Stimulated activated effector memory CD8-positive, alpha-beta T cell treated with anti-CD3 and anti-CD28 coated beads, Interleukin-12 subunit alpha, Interleukin-12 subunit beta, amount 100 ng/mL, for 72 hours (primary cell): Measurements from ENCODE around the gene CA6.
"Not testable (repeated sequence)": the region's sequence is repeated elsewhere in the genome, so short reads cannot be mapped to it uniquely, and the experiment has no call there.

Source experiments
- ATAC-seq: fragments of 150-1000 bp; cut with Tn5 transposase; 2 replicates; pipeline ENCODE4 v1.10.0; 2021
- DNase-seq, 2 donors: peaks; one replicate each; pipeline ENCODE4 v3.0.0; 2021 to 2022; ENCODE audit warnings: low spot score in 2 of 2
- H3K27ac Mint-ChIP-seq: one replicate; pipeline ENCODE4 v1.8.0; 2022; ENCODE audit warnings: mild to moderate bottlenecking, mixed read lengths
- H3K36me3 Mint-ChIP-seq: one replicate; pipeline ENCODE4 v1.8.0; 2022; ENCODE audit warnings: mild to moderate bottlenecking, mixed read lengths
- H3K4me1 Mint-ChIP-seq: one replicate; pipeline ENCODE4 v1.8.0; 2022; ENCODE audit warnings: mixed read lengths
- H3K4me3 Mint-ChIP-seq: one replicate; pipeline ENCODE4 v1.8.0; 2022; ENCODE audit warnings: mild to moderate bottlenecking, mixed read lengths
- H3K9me3 Mint-ChIP-seq: one replicate; pipeline ENCODE4 v1.8.0; 2022; ENCODE audit warnings: mixed read lengths

Gene CA6

DNA sequence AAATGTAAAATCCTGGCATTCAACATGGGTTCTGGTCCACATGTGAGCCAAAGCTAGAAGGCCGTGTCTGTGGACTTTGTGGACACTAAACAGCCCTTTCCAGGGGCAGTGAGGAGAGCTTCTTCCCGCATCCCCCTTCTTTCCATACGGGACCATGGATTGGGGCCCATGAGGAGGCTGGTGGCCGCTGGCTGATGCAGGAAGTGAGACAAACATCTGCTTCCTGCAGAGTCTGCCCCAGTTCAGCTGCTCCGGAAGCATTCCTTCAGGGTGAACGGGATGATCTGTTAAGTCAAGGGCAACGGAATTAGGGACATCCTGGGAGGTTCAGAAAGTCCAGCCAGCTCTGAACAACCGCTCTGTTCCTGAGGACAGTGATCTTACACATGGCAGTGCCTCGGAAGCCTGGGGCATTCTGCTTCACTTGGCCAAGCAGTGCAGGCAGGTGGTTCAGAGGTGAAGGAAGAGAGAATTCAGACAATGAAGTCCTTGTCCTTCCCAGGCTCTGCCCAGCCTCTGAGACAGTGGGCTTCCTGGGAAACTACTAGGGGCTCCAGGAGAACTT lies 1.5 kb downstream of the CA6 start:
- DNase-seq = no peak
- no peak for ATAC-seq
- H3K4me3 Mint-ChIP-seq = peak overlapping the region; percentile 54
- H3K4me1 Mint-ChIP-seq = peaks cover 61% of the 10 kb centered on the region
- H3K9me3 Mint-ChIP-seq = no peaks in the 10 kb centered on the region
- peaks cover 6% of the 10 kb centered on the region for H3K36me3 Mint-ChIP-seq
- H3K27ac Mint-ChIP-seq = peak overlapping the region; percentile 97

DNA sequence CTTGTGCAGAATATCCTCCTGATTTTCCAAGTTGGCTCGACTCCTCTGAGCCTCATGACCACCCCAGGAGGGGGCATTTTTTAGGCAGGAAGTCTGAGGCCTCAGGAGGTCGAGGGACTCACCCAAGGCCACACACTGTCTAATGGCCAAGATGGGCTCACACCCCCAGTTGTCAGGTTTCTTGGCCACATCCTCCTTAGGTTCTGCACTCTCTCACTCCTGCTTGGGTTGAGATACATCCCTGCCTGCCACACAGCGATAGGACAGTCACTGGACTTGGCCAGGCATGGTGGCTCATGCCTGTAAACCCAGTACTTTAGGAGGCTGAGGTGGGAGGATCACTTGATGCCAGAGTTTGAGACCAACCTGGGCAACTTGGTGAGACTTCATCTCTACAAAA lies 4.6 kb downstream of the CA6 start:
- no peaks in the 10 kb centered on the region for H3K9me3 Mint-ChIP-seq
- H3K27ac Mint-ChIP-seq = peak overlapping the region; percentile 48
- peaks cover 37% of the 10 kb centered on the region for H3K4me1 Mint-ChIP-seq
- H3K4me3 Mint-ChIP-seq = no peak overlapping the region
- DNase-seq = no peak
- H3K36me3 Mint-ChIP-seq = peaks cover 6% of the 10 kb centered on the region
- no peak for ATAC-seq

DNA sequence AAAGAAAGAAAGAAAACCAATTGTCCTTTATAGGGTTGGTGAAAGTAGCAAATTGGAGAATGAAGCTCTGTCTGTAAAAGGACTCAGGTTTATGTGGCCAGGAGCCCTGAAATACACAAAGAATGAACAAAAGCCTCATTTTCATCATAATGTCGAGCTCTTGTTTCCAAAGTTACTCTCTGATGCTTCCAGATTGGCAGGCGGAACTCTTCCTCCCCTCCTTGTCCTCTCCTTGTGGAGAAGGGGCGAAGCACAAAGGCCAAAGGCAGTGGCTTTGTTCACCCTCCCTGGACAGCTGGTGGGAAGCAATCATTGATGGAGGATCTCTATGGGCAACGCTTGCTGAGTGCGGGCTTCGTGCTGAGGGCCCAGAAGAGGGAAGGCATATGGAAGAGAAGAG lies 5.6 kb downstream of the CA6 start:
- ATAC-seq = no peak
- Mint-ChIP-seq H3K4me1 (peaks cover 28% of the 10 kb centered on the region), H3K9me3 (no peaks in the 10 kb centered on the region), H3K27ac (no peak overlapping the region), H3K36me3 (peaks cover 6% of the 10 kb centered on the region), H3K4me3 (no peak overlapping the region)
- no peak for DNase-seq

DNA sequence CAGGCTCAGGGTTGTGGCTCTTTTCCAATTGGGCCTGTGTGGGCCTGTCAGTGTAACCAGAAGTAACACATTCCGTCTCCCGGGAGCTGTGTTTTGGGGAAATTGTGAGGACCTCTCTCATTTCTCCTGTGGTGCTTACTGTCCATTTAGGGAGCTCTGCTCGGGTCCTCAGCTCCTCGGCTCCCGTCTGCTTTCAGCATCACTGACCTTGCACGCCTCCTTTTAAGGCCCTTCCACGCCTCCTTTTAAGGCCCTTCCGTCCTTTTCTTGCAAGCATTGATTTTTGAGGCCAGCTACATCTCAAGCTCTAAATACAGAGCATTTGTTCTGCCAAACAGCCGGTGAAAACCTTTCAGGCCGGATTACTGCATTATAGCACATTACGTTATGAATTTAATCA lies 9.7 kb downstream of the CA6 start:
- Mint-ChIP-seq H3K4me3 (no peak overlapping the region), H3K4me1 (peaks cover 14% of the 10 kb centered on the region), H3K36me3 (no peaks in the 10 kb centered on the region), H3K27ac (no peak overlapping the region), H3K9me3 (peaks cover 1% of the 10 kb centered on the region)
- ATAC-seq (no peak), DNase-seq (no peak)

DNA sequence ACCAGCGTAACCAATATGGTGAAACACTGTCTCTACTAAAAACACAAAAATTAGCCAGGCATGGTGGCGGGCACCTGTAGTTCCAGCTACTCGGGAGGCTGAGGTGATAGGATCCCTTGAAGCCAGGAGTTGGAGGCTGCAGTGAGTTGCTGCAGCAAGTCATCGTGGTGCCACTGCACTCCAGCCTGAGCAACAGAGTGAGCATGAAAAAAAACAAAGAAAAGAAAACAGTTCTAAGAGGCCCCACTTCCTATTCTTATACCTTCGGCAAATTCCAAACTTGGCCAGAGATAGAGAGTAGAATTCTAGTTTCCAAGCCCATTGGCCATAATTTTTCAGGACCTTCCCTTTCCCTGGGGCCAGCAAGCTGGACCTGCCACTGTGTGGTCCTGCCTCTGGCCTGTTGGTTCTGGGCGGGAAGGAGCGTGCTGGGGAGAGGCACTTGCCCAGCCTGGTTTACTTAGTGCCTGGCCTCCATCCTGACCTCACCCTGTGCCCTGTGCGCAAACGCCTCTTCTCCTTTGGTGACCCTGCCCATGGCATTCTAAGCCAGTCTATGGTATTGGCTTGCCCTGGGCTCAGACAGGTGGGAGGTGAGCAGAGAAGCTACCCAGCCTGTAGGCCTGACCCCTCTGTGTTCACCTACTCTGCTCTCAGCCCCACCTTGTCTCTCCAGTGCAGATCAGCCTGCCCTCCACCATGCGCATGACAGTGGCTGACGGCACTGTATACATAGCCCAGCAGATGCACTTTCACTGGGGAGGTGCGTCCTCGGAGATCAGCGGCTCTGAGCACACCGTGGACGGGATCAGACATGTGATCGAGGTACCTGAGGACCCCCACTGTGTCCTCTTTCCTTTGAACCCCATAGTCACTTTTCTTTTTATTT lies 11.0 kb downstream of the CA6 start:
- ATAC-seq (no peak), DNase-seq (no peak)
- no peaks in the 10 kb centered on the region for H3K36me3 Mint-ChIP-seq
- peak overlapping the region; percentile 17 for H3K27ac Mint-ChIP-seq
- H3K4me1 Mint-ChIP-seq = peaks cover 14% of the 10 kb centered on the region
- peaks cover 2% of the 10 kb centered on the region for H3K9me3 Mint-ChIP-seq
- no peak overlapping the region for H3K4me3 Mint-ChIP-seq

DNA sequence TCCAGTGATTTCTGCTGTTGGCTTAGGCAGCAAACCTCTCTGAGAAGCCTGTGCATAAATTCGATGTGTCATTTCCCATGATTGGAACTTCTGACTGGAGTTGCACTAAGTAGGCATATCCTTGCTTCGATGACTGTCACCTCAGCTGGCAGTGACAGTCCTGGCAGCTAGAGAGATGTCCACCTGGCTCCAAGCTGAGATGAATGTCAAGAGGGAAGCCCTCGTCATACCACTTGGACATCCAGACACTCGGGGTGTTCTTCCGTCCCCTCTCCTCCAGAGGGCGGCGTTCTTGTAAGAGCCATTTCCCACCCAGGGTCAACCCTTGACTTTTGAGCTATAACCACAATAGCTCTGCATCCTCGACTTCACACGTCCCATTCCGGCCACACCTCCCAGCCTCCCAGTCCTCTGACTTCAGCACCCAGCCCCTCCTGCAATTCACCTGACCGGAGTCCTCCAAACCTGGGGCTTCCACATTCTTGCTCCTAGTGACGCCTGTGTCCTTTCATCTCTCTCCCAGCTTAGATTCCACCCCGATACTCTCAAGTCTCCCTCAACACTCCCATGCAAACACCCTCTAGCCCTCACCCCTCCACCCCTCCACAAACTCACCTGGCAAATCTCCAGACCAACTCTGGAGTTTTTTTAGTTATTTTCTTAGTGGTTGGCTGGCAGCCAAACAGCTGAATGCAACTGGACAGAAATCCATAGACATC lies 17.3 kb downstream of the CA6 start:
- DNase-seq (peak; percentile 27 to 71), ATAC-seq (peak; percentile 68)
- Mint-ChIP-seq H3K27ac (no peak overlapping the region), H3K4me3 (peak overlapping the region; percentile 9), H3K9me3 (peaks cover 2% of the 10 kb centered on the region), H3K36me3 (peaks cover 4% of the 10 kb centered on the region), H3K4me1 (peaks cover 45% of the 10 kb centered on the region)

DNA sequence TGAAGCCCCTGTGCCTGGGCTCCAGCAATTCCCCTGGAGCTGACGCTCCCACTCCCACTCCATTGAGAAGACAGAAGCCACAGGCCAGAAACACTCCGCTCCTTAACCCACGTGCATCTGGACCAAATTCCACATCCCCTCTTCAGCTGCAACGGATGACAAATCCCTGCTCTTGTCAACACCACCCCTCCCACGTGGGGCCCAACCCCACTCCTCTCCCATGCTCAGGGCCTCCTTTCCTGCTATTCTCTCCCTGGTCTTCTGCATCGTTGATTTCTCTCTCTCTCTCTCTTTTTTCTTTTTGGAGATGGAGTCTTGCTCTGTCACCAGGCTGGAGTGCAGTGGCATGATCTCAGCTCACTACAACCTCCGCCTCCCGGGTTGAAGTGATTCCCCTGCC lies 18.3 kb downstream of the CA6 start:
- peaks cover 2% of the 10 kb centered on the region for H3K9me3 Mint-ChIP-seq
- H3K4me3 Mint-ChIP-seq = no peak overlapping the region
- peak overlapping the region; percentile 77 for H3K27ac Mint-ChIP-seq
- peaks cover 39% of the 10 kb centered on the region for H3K4me1 Mint-ChIP-seq
- no peak for ATAC-seq
- DNase-seq = no peak
- peaks cover 4% of the 10 kb centered on the region for H3K36me3 Mint-ChIP-seq

DNA sequence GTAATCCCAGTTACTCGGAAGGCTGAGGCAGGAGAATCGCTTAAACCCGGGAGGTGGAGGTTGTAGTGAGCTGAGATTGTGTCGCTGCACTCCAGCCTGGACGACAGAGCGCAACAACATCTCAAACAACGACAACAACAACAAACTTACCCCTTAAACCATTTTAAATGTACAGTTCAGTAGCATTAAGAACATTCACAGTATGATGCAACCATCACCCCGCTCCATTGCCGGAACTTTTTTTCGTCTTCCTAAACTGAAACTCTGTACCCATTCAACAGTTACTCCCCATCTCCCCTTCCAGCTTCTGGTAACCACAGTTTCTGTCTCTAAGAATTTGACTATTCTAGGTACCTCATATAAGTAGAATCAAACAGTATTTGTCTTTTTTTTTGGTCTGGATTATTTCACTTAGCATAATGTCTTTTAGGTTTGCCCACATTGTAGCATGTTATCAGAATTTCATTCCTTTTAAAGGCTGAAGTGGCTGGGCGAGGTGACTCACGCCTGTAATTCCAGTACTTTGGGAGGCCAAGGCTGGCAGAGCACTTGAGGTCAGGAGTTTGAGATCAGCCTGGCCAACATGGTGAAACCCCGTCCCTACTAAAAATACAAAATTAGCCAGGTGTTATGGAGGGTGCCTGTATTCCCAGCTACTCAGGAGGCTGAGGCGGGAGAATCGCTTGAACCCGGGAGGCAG lies 19.6 kb downstream of the CA6 start:
- H3K4me1 Mint-ChIP-seq = peaks cover 42% of the 10 kb centered on the region

DNA sequence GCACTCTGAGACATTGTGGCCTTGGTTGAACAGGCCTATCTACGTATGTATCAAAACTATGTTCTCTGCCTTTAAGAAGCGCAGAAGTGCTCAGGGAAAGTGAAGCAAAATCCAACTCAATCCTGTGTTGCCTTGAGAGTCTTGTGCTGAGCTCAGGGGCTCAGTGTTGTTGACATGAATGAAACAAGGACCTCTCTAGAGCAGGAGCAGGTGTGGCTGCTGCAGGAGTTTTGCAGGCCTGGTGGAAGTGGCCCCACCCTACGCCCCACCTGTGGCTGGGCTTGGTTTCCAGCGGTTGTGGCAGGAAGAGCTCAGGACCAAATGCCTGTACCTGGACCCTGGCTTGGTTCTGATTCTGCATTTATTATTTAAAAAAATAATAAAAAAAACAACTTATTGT lies 20.9 kb downstream of the CA6 start:
- no peak overlapping the region for H3K27ac Mint-ChIP-seq
- H3K4me3 Mint-ChIP-seq = no peak overlapping the region
- H3K9me3 Mint-ChIP-seq = no peaks in the 10 kb centered on the region
- H3K36me3 Mint-ChIP-seq = peaks cover 4% of the 10 kb centered on the region
- ATAC-seq (no peak), DNase-seq (no peak)
- H3K4me1 Mint-ChIP-seq = peaks cover 49% of the 10 kb centered on the region

More for the DNA sequence above, 19.6 kb downstream of the CA6 start:
- no peak for DNase-seq
- Mint-ChIP-seq H3K4me3 (peak overlapping the region; percentile 4), H3K9me3 (peaks cover 2% of the 10 kb centered on the region), H3K36me3 (peaks cover 4% of the 10 kb centered on the region), H3K27ac (no peak overlapping the region)
- ATAC-seq = no peak

DNA sequence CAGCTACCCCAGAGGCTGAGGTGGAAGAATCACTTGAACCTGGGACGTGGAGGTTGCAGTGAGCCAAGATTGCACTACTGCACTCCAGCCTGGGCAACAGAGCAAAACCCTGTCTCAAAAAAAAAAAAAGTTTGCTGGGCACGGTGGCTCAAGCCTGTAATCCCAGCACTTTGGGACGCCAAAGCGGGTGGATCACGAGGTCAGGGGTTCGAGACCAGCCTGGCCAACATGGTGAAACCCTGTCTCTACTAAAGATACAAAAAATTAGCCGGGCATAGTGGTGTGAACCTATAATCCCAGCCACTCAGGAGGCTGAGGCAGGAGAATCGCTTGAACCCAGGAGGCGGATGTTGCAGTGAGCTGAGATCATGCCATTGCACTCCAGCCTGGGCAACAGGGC lies 23.2 kb downstream of the CA6 start:
- Mint-ChIP-seq H3K4me3 (peak overlapping the region; percentile 79), H3K4me1 (peaks cover 46% of the 10 kb centered on the region)
- not testable (repeated sequence) for H3K36me3 Mint-ChIP-seq, ATAC-seq, DNase-seq, H3K9me3 Mint-ChIP-seq, H3K27ac Mint-ChIP-seq

DNA sequence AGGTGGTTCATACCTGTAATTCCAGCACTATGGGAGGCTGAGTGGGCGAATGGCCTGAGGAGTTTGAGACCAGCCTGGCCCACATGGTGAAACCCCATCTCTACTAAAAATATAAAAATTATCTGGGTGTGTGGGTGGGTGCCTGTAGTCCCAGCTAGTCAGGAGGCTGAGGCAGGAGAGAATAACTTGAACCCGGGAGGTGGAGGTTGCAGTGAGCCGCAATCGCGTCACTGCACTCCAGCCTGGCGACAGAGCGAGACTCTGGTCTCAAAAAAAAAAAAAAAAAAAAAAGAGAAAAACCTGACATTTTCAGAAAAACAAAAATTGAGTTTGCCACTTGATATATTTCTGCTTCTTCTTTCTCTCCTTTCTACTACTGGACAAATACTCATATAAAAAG lies 24.3 kb downstream of the CA6 start:
- ATAC-seq (no peak), DNase-seq (no peak)
- peak overlapping the region; percentile 79 for H3K4me3 Mint-ChIP-seq
- H3K27ac Mint-ChIP-seq = no peak overlapping the region
- peaks cover 39% of the 10 kb centered on the region for H3K4me1 Mint-ChIP-seq
- peaks cover 5% of the 10 kb centered on the region for H3K36me3 Mint-ChIP-seq
- no peaks in the 10 kb centered on the region for H3K9me3 Mint-ChIP-seq

DNA sequence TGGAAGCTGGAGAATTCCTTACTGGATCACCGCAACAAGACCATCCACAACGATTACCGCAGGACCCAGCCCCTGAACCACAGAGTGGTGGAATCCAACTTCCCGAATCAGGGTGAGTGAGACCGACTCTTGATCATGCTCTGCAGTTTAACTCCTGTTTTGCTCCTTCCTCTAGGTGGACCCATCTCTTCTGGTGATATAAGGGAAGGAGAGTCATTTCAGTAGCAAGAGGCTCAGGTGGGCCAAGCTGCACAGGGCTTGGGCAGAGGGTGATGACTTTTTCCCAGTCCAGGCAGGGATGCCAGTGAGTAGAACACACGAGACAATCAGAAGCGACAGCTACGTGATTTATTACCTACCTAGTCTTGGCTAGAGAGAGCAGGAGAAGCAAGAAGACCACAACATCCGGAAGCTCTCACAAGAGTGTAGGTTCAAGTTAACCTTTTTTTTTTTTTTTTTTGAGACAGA lies 25.2 kb downstream of the CA6 start:
- peak overlapping the region; percentile 73 for H3K27ac Mint-ChIP-seq
- H3K4me1 Mint-ChIP-seq = peaks cover 33% of the 10 kb centered on the region
- peaks cover 5% of the 10 kb centered on the region for H3K36me3 Mint-ChIP-seq
- H3K4me3 Mint-ChIP-seq = peak overlapping the region; percentile 79
- H3K9me3 Mint-ChIP-seq = no peaks in the 10 kb centered on the region
- ATAC-seq (peak; percentile 93), DNase-seq (no peak)

DNA sequence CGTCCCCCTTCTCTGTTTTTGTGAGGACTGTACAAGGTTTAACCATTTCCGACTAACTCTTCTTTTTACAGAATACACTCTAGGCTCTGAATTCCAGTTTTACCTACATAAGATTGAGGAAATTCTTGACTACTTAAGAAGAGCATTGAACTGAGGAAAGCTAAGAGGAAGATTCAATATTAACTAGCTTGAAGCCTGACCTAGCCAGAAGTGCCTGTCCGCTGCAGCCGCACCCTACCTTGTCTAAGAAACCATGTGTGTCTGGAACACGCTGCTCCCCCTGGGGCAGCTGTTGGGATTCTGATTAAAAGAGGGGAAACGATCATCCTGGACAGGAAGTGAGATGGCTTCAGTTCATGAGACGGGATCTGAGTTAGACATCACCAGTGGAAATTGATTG lies 28.9 kb downstream of the CA6 start:
- no peaks in the 10 kb centered on the region for H3K9me3 Mint-ChIP-seq
- ATAC-seq = no peak

DNA sequence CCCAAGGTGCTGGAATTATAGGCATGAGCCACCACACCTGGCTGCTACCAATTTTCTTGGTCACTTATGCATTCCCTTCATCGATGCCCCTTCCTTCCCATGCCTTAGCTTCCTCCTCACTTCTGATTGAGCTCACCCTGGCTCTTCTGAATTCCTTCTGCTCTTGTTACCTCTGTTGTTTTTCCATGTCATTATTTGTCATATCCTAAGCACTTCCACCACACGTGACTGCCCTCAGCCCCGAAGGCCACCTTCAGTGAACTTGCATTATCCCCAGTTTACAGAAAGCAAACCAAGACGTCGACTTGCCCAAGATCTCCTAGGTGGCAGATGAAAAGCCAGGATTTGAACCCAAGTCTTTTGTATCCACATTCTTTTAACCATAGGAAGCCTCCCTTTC lies 30.7 kb downstream of the CA6 start:
- no peak for ATAC-seq
- no peaks in the 10 kb centered on the region for H3K9me3 Mint-ChIP-seq
- H3K4me3 Mint-ChIP-seq = no peak overlapping the region
- DNase-seq = no peak
- H3K4me1 Mint-ChIP-seq = peaks cover 17% of the 10 kb centered on the region
- peak overlapping the region; percentile 4 for H3K27ac Mint-ChIP-seq
- H3K36me3 Mint-ChIP-seq = peaks cover 5% of the 10 kb centered on the region

More for the DNA sequence above, 28.9 kb downstream of the CA6 start:
- H3K27ac Mint-ChIP-seq = no peak overlapping the region
- H3K4me3 Mint-ChIP-seq = no peak overlapping the region
- H3K36me3 Mint-ChIP-seq = peaks cover 5% of the 10 kb centered on the region
- H3K4me1 Mint-ChIP-seq = peaks cover 27% of the 10 kb centered on the region
- no peak for DNase-seq

DNA sequence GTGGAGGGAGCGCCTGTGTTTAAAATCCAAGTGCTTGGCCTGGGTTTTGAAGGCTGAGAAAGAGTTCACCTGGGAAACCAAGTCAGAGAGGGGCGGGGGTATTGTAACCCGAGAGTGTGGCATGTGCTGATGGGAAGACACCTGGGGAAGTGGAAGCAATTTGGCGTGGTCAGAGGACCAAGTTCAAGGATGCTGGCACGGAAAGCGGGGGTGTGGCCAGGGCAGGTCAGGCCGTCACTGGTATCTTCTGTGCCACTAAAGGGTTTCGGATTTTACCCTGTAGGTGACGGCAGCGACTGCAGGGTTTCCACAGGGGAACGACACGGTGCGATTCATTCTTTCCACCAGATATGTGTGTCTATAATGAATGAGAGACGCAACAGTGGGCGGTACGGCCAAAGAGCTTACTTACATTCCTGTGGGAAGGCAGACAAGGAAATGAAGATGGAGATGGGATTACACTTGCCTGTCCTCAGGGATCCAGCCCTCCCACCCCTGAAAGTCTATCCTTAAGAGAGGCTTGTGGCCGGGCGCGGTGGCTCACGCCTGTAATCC lies 31.3 kb downstream of the CA6 start:
- H3K4me1 Mint-ChIP-seq = peaks cover 10% of the 10 kb centered on the region
- no peak overlapping the region for H3K4me3 Mint-ChIP-seq
- ATAC-seq (no peak), DNase-seq (no peak)
- H3K36me3 Mint-ChIP-seq = peaks cover 5% of the 10 kb centered on the region
- no peaks in the 10 kb centered on the region for H3K9me3 Mint-ChIP-seq
- H3K27ac Mint-ChIP-seq = no peak overlapping the region
